Measurements from ENCODE around the gene PROCA1. TPM values are rescaled to one million over a fixed set of nuclear protein-coding genes. Genes with fewer than 3 reads are reported as not detected.

Gene PROCA1, protein sequence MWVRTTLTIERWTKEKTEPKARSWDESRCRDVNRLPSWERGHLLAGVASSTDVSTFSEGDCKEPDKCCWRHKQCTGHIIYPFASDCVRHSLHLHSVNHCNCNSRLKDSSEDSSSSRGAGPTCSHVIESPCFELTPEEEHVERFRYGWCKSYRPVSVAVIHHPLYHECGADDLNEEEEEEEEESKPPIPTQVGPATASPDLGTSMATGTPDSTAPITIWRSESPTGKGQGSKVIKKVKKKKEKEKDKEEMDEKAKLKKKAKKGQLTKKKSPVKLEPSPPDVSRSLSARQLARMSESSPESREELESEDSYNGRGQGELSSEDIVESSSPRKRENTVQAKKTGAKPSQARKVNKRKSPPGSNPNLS
- 2.1 TPM for polyA plus RNA-seq (2012; ENCODE audit: low read depth, missing spikeins)

DNA sequence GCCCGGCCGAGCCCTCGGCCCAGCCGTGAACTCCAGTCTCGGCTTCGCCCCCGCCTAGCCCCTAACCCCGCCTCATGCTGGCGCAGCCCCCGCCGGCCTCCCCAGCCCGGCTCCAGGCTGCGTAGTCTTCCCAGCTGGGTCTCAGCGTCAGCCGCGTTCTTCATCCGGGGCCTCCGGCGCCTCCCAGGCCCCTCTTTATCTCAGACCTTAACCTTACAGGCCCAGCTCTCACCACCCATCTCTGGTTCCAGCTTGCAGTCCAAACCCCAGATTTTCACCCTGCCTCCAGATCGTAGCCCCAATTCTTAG is at the start of gene PROCA1:
Gene PROCA1, minus strand, starts transcription at position 166 of the 309 bp plus-strand sequence. CDS start 228 bp downstream, outside the sequence.
- FAIRE-seq, result no peak
- DNase-seq (ENCODE audit: insufficient read length, low spot score), result no peak
- TF ChIP-seq POU2F2 (IDR thresholded peaks at IDR 0.05; ENCODE audit: low read depth, low read length), result no peak
- no peak for TF ChIP-seq POLR2AphosphoS5 (IDR thresholded peaks at IDR 0.05; ENCODE audit: low read depth, low read length)
- no peak for TF ChIP-seq TAF1 (IDR thresholded peaks at IDR 0.05; ENCODE audit: low read depth, low read length)
- TF ChIP-seq PAX5 (IDR thresholded peaks at IDR 0.05; ENCODE audit: insufficient read depth, low read length, severe bottlenecking), result no peak
- TF ChIP-seq POLR2A (IDR thresholded peaks at IDR 0.05; ENCODE audit: low read depth, low read length), result no peak
- TF ChIP-seq SPI1 (IDR thresholded peaks at IDR 0.05; ENCODE audit: low read depth, low read length), result no peak

DNA sequence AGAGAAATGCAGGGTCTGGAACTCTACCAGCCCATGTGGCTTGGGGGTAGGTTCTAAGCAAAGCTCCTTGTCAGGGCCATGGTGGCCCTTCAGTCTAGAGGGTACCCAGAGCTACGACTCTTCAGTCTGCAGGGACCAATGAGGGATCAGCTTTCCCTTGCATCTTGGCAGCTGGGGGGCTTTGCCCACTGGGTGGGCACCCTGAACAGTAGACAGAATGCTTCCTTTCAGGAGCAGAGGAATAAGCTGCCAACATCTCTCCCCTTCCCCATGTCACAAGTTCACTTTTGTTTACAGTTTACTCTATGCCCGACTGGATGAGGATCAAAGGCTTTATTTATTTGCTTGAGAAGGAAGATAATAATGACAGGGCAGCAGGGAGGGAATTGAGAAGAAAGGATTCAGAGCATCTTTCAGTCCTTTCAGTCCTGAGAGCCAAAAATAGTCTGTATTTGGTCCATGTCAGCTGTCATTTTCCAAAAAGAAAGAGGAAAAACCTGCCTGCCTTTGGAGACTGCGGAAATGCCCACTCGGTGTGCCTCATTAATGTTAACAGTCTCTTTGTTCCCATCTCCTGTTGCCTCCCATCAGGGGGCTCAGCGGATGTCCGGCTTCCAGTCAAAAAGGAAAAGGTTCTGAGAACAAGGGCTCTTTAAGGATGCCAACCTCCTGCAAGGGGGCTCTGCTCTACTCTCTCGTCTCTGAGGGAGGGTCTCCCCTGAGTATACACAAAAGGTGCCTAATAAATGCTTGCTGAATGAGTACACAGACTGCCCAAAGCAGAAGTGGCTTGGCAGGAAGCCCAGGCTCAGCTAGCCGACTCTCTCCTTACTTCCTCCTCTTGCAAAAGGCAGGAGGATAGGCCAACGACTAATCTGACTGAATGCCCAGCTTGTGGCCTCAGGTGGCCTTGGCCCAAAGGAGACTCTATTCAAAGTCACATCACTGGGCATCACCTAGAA is 49.2 kb upstream of the PROCA1 start:
- FAIRE-seq (no peak), DNase-seq (ENCODE audit: insufficient read length, low spot score) (no peak)
- TF ChIP-seq PAX5 (IDR thresholded peaks at IDR 0.05; ENCODE audit: insufficient read depth, low read length, severe bottlenecking), result no peak
- TF ChIP-seq SPI1 (IDR thresholded peaks at IDR 0.05; ENCODE audit: low read depth, low read length), result peak; percentile 19; the same call in 1 of the 2 replicates

DNA sequence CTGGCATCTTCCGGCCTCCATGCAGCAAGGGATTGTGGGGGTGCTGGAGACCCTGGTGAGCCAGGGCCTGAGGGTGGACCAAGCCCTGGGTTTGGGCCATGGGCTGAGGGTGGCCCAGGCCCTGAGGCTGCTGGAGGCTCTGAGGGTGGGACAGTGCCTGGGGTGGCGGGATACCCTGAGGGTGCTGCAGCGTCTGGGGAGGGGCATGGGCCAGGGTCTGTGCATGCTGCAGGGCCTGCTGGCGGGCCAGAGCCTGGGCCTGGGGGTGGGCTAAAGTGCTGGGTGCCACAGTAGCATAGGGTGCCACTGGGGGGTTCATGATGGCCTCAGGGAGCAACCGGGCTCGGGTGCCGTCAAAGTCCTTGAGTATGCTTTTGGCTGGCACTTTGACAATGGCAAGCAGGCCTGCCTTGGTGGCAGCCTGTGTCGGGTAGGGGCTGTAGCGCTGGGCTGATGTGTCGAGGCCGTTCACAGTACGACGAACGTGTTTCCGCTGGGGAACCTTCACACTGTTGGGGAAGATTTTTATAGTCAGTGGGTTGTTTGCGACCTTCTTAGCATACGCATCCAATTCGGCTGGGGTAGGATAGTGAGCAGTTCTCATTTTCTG is 47.7 kb upstream of the PROCA1 start:
- no peak for DNase-seq (ENCODE audit: insufficient read length, low spot score)
- no peak for FAIRE-seq
- TF ChIP-seq PAX5 (IDR thresholded peaks at IDR 0.05; ENCODE audit: insufficient read depth, low read length, severe bottlenecking) (no peak), POLR2AphosphoS5 (IDR thresholded peaks at IDR 0.05; ENCODE audit: low read depth, low read length) (no peak), POU2F2 (IDR thresholded peaks at IDR 0.05; ENCODE audit: low read depth, low read length) (no peak), POLR2A (IDR thresholded peaks at IDR 0.05; ENCODE audit: low read depth, low read length) (no peak), TAF1 (IDR thresholded peaks at IDR 0.05; ENCODE audit: low read depth, low read length) (no peak), SPI1 (IDR thresholded peaks at IDR 0.05; ENCODE audit: low read depth, low read length) (no peak)

DNA sequence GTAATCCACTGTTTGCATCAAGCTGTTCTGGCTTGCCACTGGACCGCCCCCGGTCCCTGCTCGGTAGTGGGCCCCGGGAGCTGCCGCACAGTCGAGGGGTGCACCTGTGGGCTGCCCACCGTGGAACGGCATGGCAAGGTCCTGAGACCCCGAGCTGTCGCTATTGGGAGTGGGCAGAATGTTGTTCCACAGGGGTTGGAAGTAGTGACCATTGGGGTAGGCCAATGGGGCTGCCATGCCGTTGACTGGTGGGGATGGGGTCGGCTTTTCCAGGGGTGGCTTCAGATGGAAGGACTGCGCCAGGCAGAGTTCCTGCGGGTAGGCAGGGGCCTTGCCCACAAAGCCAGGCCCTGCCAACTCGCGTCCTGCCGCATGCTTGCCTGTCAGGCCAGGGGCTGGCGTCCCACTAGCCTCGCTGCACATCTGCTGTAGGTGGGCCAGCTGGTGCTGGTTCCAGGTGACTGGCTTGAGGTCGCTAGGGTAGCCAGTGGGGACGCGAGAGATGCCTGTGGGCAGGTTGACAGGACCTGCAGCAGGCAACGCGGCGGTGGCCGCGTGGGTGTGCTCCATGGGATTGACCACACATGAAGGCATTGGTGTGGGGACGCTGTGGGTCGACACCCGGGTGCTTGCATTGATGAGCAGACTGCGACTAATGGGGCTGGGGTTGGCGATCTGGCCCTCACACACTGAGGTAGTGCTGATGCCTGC is 46.9 kb upstream of the PROCA1 start:
- DNase-seq (ENCODE audit: insufficient read length, low spot score), result no peak
- TF ChIP-seq PAX5 (IDR thresholded peaks at IDR 0.05; ENCODE audit: insufficient read depth, low read length, severe bottlenecking) (no peak), TAF1 (IDR thresholded peaks at IDR 0.05; ENCODE audit: low read depth, low read length) (no peak), POU2F2 (IDR thresholded peaks at IDR 0.05; ENCODE audit: low read depth, low read length) (no peak), POLR2A (IDR thresholded peaks at IDR 0.05; ENCODE audit: low read depth, low read length) (no peak), SPI1 (IDR thresholded peaks at IDR 0.05; ENCODE audit: low read depth, low read length) (no peak), POLR2AphosphoS5 (IDR thresholded peaks at IDR 0.05; ENCODE audit: low read depth, low read length) (no peak)
- FAIRE-seq, result no peak

DNA sequence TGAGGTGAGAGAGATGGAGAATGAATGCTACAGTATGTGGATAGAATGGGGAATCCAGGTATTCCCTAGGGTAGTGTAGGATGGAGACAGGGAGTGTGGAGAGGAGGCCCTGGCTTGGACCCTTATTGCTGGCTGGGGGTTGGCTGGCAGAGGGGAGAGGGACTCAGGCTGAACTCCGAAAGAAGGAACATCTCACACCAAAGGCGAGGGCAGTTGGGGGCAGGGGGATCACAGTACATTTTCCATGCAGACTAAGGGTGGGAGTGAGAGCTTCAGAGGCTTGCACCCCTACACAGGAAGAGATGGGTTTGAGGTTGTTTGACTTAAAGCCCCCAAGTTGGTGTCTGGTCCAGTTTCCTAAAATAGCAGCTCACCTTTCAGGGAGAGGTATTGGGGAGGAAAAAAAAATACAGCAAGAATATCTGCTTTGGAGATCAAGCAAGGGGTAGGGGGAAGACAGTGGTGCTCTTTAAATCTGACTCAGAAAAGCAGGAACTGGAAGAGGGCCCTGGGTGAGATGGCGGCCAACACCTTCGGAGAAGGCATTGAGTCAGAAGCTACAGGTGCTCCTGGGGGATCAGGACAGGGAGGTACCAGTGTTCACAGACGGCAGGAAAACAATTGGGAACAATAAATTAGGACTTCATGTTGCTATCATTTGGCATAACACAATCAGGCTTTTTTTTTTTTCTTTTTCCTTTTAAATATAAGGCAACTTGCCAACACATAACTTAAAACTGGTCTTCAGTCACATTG is 44.5 kb upstream of the PROCA1 start:
- TF ChIP-seq TAF1 (IDR thresholded peaks at IDR 0.05; ENCODE audit: low read depth, low read length) (no peak), POLR2A (IDR thresholded peaks at IDR 0.05; ENCODE audit: low read depth, low read length) (no peak), POU2F2 (IDR thresholded peaks at IDR 0.05; ENCODE audit: low read depth, low read length) (no peak), POLR2AphosphoS5 (IDR thresholded peaks at IDR 0.05; ENCODE audit: low read depth, low read length) (no peak), SPI1 (IDR thresholded peaks at IDR 0.05; ENCODE audit: low read depth, low read length) (no peak), PAX5 (IDR thresholded peaks at IDR 0.05; ENCODE audit: insufficient read depth, low read length, severe bottlenecking) (no peak)
- no peak for FAIRE-seq

DNA sequence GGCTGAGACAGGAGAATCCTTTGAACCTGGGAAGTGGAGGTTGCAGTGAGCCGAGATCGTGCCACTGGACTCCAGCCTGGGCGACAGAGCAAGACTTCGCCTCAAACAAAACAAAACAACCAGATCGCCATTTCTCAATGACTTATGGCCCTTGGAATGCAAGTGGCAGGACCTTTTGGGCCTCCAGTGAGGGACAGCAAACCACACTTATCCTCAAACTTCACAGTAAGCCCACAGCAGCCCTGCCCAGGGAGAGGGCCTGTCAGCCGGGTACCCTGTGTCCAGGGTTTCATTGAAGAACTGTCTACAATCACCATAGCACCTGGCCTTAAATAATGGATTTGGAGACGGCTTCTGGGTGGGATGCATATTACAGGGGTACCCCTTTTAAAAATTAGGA is 43.8 kb upstream of the PROCA1 start:
- DNase-seq (ENCODE audit: insufficient read length, low spot score) (no peak), FAIRE-seq (no peak)
- TF ChIP-seq POLR2AphosphoS5 (IDR thresholded peaks at IDR 0.05; ENCODE audit: low read depth, low read length), result no peak
- no peak for TF ChIP-seq PAX5 (IDR thresholded peaks at IDR 0.05; ENCODE audit: insufficient read depth, low read length, severe bottlenecking)
- no peak for TF ChIP-seq POU2F2 (IDR thresholded peaks at IDR 0.05; ENCODE audit: low read depth, low read length)
- TF ChIP-seq TAF1 (IDR thresholded peaks at IDR 0.05; ENCODE audit: low read depth, low read length), result no peak
- no peak for TF ChIP-seq SPI1 (IDR thresholded peaks at IDR 0.05; ENCODE audit: low read depth, low read length)
- TF ChIP-seq POLR2A (IDR thresholded peaks at IDR 0.05; ENCODE audit: low read depth, low read length), result no peak

More for the DNA sequence above, 44.5 kb upstream of the PROCA1 start:
- no peak for DNase-seq (ENCODE audit: insufficient read length, low spot score)

DNA sequence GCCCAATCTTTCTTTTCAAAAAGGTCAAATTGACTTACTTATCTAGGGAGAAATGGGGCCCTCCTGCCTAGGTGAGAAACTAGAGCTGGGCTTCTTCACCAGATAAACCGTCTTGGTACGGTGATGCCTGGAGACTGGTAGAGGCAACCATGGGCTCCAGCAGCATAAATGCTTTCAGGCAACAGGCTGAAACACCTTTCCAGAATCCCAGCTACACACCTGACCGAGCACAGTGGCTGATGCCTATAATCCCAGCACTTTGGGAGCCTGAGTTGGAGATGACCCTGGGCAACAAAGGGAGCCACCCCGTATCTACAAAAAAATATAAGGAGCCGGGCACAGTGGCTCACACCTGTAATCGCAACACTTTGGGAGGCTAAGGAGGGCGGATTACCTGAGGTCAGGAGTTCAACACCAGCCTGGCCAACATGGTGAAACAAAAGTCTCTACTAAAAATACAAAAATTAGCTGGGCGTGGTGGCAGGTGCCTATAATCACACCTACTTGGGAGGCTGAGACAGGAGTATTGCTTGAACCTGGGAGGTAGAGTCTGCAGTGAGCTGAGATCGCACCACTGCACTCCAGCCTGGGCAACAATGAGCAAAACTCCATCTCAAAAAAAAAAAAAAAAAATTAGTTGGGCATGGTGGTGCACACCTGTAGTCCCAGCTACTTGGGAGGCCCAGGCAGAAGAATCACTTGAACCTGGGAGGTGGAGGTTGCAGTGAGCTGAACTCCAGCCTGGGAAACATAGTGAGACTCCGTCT is 40.1 kb upstream of the PROCA1 start:
- DNase-seq (ENCODE audit: insufficient read length, low spot score) (no peak), FAIRE-seq (no peak)
- TF ChIP-seq SPI1 (IDR thresholded peaks at IDR 0.05; ENCODE audit: low read depth, low read length), result no peak
- no peak for TF ChIP-seq POU2F2 (IDR thresholded peaks at IDR 0.05; ENCODE audit: low read depth, low read length)
- TF ChIP-seq POLR2A (IDR thresholded peaks at IDR 0.05; ENCODE audit: low read depth, low read length), result peak; percentile 36; the same call in 1 of the 2 replicates
- TF ChIP-seq POLR2AphosphoS5 (IDR thresholded peaks at IDR 0.05; ENCODE audit: low read depth, low read length), result peak; percentile 42; the same call in 1 of the 2 replicates
- TF ChIP-seq PAX5 (IDR thresholded peaks at IDR 0.05; ENCODE audit: insufficient read depth, low read length, severe bottlenecking), result no peak
- no peak for TF ChIP-seq TAF1 (IDR thresholded peaks at IDR 0.05; ENCODE audit: low read depth, low read length)
